Lower leg skin (tissue), 3 donors: ENCODE data around the gene COLGALT1.

Experiments used
- POLR2A ChIP-seq, 2 donors: fragments of 450-650 bp; IDR thresholded peaks; one replicate each; pipeline ENCODE4 v1.6.1; 2016 to 2017; ENCODE audit warnings: antibody characterized with exemption in 2 of 2, mild to moderate bottlenecking in 1 of 2, moderate library complexity in 1 of 2
- TF ChIP-seq, protein P1 (sequence below), 3 donors: fragments of 450-650 bp; IDR thresholded peaks; one replicate each; pipeline ENCODE4 v1.5.1; 2016; ENCODE audit warnings: antibody characterized with exemption in 3 of 3, mild to moderate bottlenecking in 3 of 3, moderate library complexity in 2 of 3

DNA sequence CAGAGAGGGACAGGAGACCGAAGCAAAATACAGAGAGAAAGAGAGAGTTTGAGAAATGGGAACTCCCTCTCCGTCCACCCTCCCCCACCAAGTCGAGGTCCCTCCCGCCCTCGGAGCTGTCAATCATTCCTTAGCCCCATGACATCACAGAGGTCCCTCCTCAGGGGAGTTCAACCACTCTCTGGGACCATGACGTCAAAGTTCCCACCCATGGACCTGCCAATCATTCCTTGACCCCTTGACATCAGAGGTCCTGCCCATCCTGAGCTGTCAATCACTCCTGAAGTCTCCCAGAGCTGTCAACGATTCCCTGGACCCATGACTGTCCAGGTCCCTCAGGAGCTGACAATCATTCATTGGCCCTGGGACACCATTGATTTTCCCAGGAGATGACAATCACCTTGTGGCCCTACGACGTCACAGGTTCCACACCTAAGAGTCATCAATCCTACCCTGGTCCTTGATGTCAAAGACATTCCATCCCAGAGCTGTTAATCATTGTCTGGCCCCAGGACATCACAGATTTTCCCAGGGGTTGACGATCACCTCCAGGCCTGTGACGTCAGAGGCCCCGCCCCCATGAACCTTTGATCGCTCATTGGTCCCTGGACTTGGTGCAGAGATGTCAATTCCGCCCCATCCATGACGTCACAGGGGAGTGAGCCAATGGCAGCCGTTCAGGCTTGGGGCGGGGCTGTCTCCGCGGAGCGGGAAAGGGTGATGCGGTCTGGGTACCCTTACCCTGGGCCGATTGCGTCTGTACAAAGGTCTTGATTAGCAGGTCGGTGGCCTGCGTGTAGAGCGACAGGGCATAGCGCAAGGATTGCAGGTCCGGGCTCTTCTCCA is 61.7 kb downstream of the COLGALT1 start:
- TF ChIP-seq, protein P1, sequence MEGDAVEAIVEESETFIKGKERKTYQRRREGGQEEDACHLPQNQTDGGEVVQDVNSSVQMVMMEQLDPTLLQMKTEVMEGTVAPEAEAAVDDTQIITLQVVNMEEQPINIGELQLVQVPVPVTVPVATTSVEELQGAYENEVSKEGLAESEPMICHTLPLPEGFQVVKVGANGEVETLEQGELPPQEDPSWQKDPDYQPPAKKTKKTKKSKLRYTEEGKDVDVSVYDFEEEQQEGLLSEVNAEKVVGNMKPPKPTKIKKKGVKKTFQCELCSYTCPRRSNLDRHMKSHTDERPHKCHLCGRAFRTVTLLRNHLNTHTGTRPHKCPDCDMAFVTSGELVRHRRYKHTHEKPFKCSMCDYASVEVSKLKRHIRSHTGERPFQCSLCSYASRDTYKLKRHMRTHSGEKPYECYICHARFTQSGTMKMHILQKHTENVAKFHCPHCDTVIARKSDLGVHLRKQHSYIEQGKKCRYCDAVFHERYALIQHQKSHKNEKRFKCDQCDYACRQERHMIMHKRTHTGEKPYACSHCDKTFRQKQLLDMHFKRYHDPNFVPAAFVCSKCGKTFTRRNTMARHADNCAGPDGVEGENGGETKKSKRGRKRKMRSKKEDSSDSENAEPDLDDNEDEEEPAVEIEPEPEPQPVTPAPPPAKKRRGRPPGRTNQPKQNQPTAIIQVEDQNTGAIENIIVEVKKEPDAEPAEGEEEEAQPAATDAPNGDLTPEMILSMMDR (IDR thresholded peaks at IDR 0.05): no peak
- TF ChIP-seq POLR2A (IDR thresholded peaks at IDR 0.05): no peak
